ENCODE measurements around the gene TCIRG1. TPM values are rescaled to one million over a fixed set of nuclear protein-coding genes. Genes with fewer than 3 reads are reported as not detected.
A peak's percentile ranks its signal among the peaks of the same experiment; 100 is the strongest.
"Not testable (repeated sequence)": the region's sequence is repeated elsewhere in the genome, so short reads cannot be mapped to it uniquely, and the experiment has no call there.

Gene TCIRG1
- polyA plus RNA-seq: 46.0 TPM

- Mint-ChIP-seq H3K4me1 (peaks cover 5 to 11% (median 11%) of the 10 kb centered on the region in 3 donors), H3K36me3 (no peaks in the 10 kb centered on the region), H3K27ac (peak within 1 kb of the TSS; percentile 90 to 98 (median 91)), H3K27me3 (no peaks in the 10 kb centered on the region), H3K4me3 (peak within 1 kb of the TSS; percentile 87 to 98 (median 96)), H3K9me3 (no peaks in the 10 kb centered on the region)
Observed at GRCh38 chr11:68038718-68039525, at the start of gene TCIRG1. Gene TCIRG1 (plus strand): TSS chr11:68039025. CDS start chr11:68041272, 2,247 bp downstream.

GRCh38 chr11:67990546-67991346 lies 48.1 kb upstream of the TCIRG1 start:
- not testable (repeated sequence) for H3K27me3 Mint-ChIP-seq, H3K36me3 Mint-ChIP-seq, H3K27ac Mint-ChIP-seq, H3K4me1 Mint-ChIP-seq, H3K9me3 Mint-ChIP-seq
- peak overlapping the region in 1 of 4 donors; percentile 76 for H3K4me3 Mint-ChIP-seq

- not testable (repeated sequence) for H3K36me3 Mint-ChIP-seq, H3K4me1 Mint-ChIP-seq, H3K27me3 Mint-ChIP-seq, H3K9me3 Mint-ChIP-seq
- Mint-ChIP-seq H3K4me3 (peak overlapping the region in 1 of 4 donors; percentile 45), H3K27ac (peak overlapping the region in 1 of 3 donors; percentile 19)
Observed at GRCh38 chr11:67991347-67992121, 47.3 kb upstream of the TCIRG1 start.

GRCh38 chr11:67993821-67994220 lies 45.0 kb upstream of the TCIRG1 start:
- not testable (repeated sequence) for H3K27me3 Mint-ChIP-seq, H3K36me3 Mint-ChIP-seq, H3K9me3 Mint-ChIP-seq
- Mint-ChIP-seq H3K27ac (peak overlapping the region; percentile 78 to 94 (median 84)), H3K4me1 (peaks cover 19 to 24% (median 20%) of the 10 kb centered on the region in 3 donors), H3K4me3 (peak overlapping the region in 3 of 4 donors; percentile 35 to 87 (median 66))

- H3K27ac Mint-ChIP-seq: peak overlapping the region; percentile 78 to 94 (median 84)
- H3K4me3 Mint-ChIP-seq: peak overlapping the region in 3 of 4 donors; percentile 9 to 66 (median 35)
- H3K27me3 Mint-ChIP-seq, H3K36me3 Mint-ChIP-seq, H3K9me3 Mint-ChIP-seq: not testable (repeated sequence)
- peaks cover 19 to 24% (median 22%) of the 10 kb centered on the region in 3 donors for H3K4me1 Mint-ChIP-seq
Observed at GRCh38 chr11:67994387-67994786, 44.4 kb upstream of the TCIRG1 start.

GRCh38 chr11:67995129-67995528 lies 43.7 kb upstream of the TCIRG1 start:
- H3K4me3 Mint-ChIP-seq: peak overlapping the region in 1 of 4 donors; percentile 32
- not testable (repeated sequence) for H3K36me3 Mint-ChIP-seq, H3K27me3 Mint-ChIP-seq, H3K9me3 Mint-ChIP-seq
- peaks cover 19 to 25% (median 22%) of the 10 kb centered on the region in 3 donors for H3K4me1 Mint-ChIP-seq
- H3K27ac Mint-ChIP-seq: peak overlapping the region in 1 of 3 donors; percentile 68

- H3K4me3 Mint-ChIP-seq, H3K36me3 Mint-ChIP-seq, H3K9me3 Mint-ChIP-seq, H3K27me3 Mint-ChIP-seq, H3K27ac Mint-ChIP-seq: not testable (repeated sequence)
- H3K4me1 Mint-ChIP-seq: peaks cover 19 to 27% (median 22%) of the 10 kb centered on the region in 3 donors
Observed at GRCh38 chr11:67995579-67995978, 43.2 kb upstream of the TCIRG1 start.

- Mint-ChIP-seq H3K27me3 (no peaks in the 10 kb centered on the region), H3K4me3 (no peak overlapping the region), H3K9me3 (no peaks in the 10 kb centered on the region), H3K36me3 (peaks cover 7% of the 10 kb centered on the region), H3K4me1 (peaks cover 19 to 27% (median 22%) of the 10 kb centered on the region in 3 donors), H3K27ac (no peak overlapping the region)
Observed at GRCh38 chr11:67996051-67996450, 42.8 kb upstream of the TCIRG1 start.

GRCh38 chr11:67996622-67997474 lies 42.0 kb upstream of the TCIRG1 start:
- H3K27me3 Mint-ChIP-seq: no peaks in the 10 kb centered on the region
- H3K27ac Mint-ChIP-seq: peak overlapping the region; percentile 72 to 85 (median 82)
- H3K4me3 Mint-ChIP-seq: peak overlapping the region in 3 of 4 donors; percentile 32 to 61 (median 59)
- peaks cover 7% of the 10 kb centered on the region for H3K36me3 Mint-ChIP-seq
- peaks cover 19 to 31% (median 22%) of the 10 kb centered on the region in 3 donors for H3K4me1 Mint-ChIP-seq
- no peaks in the 10 kb centered on the region for H3K9me3 Mint-ChIP-seq

- Mint-ChIP-seq H3K4me3 (peak overlapping the region in 3 of 4 donors; percentile 12 to 81 (median 61)), H3K36me3 (peaks cover 5% of the 10 kb centered on the region), H3K4me1 (peaks cover 25 to 35% (median 26%) of the 10 kb centered on the region in 3 donors), H3K9me3 (no peaks in the 10 kb centered on the region), H3K27ac (peak overlapping the region; percentile 72 to 85 (median 82)), H3K27me3 (peaks cover 1% of the 10 kb centered on the region)
Observed at GRCh38 chr11:67997475-67997921, 41.3 kb upstream of the TCIRG1 start.

GRCh38 chr11:67998150-67999045 lies 40.4 kb upstream of the TCIRG1 start:
- Mint-ChIP-seq H3K4me1 (peaks cover 27 to 38% (median 28%) of the 10 kb centered on the region in 3 donors), H3K27ac (peak overlapping the region in 2 of 3 donors; percentile 71 to 82)

GRCh38 chr11:67999201-67999629 lies 39.6 kb upstream of the TCIRG1 start:
- Mint-ChIP-seq H3K9me3 (no peaks in the 10 kb centered on the region), H3K36me3 (peaks cover 1% of the 10 kb centered on the region), H3K27me3 (peaks cover 1% of the 10 kb centered on the region), H3K4me1 (peaks cover 24 to 36% (median 26%) of the 10 kb centered on the region in 3 donors), H3K27ac (peak overlapping the region in 1 of 3 donors; percentile 85), H3K4me3 (peak overlapping the region in 1 of 4 donors; percentile 51)

More at GRCh38 chr11:67998150-67999045, 40.4 kb upstream of the TCIRG1 start:
- peak overlapping the region in 2 of 4 donors; percentile 44 to 84 for H3K4me3 Mint-ChIP-seq
- H3K36me3 Mint-ChIP-seq: peaks cover 5% of the 10 kb centered on the region
- H3K27me3 Mint-ChIP-seq: peaks cover 1% of the 10 kb centered on the region
- no peaks in the 10 kb centered on the region for H3K9me3 Mint-ChIP-seq

- no peaks in the 10 kb centered on the region for H3K9me3 Mint-ChIP-seq
- peak overlapping the region in 2 of 3 donors; percentile 47 to 85 for H3K27ac Mint-ChIP-seq
- H3K4me1 Mint-ChIP-seq: peaks cover 20 to 36% (median 25%) of the 10 kb centered on the region in 3 donors
- peaks cover 1% of the 10 kb centered on the region for H3K27me3 Mint-ChIP-seq
- H3K36me3 Mint-ChIP-seq: peaks cover 1% of the 10 kb centered on the region
- peak overlapping the region in 1 of 4 donors; percentile 51 for H3K4me3 Mint-ChIP-seq
Observed at GRCh38 chr11:67999704-68000103, 39.1 kb upstream of the TCIRG1 start.
